22Rv1 (cell line): Measurements from ENCODE around the gene IL36A.

Experiments used
- H3K27ac ChIP-seq: fragments of 450-650 bp; 2 replicates; pipeline ENCODE4 v1.5.1; 2017
- ZFX ChIP-seq: fragments of 450-650 bp; IDR thresholded peaks from 2 replicates; pipeline ENCODE4 v1.6.1; 2017; ENCODE audit warnings: antibody characterized with exemption, borderline replicate concordance
- TF ChIP-seq, protein P1 (sequence below): fragments of 450-650 bp; IDR thresholded peaks from 2 replicates; pipeline ENCODE4 v1.5.1; 2017; ENCODE audit warnings: mild to moderate bottlenecking

Gene IL36A

DNA sequence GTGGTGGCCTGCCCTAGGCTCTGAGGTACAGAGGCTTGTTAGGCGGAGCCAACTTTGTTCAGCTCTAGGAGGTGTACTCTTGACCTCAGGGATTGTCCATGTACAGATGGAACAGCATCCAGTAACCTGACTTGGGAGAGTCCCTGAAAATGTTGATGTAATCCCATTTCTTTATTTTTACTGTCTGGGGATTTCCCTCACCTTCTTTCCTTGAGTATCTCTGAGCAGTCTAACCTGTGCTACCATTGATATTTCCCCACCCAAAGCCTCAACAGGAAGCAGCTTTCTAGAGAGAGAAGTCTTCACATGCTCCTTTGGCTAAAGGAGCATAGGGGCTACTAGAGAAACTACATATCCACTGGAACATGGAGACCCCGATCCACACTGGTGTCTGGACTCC lies 10.4 kb downstream of the IL36A start:
- TF ChIP-seq ZFX: no peak
- TF ChIP-seq, protein P1, sequence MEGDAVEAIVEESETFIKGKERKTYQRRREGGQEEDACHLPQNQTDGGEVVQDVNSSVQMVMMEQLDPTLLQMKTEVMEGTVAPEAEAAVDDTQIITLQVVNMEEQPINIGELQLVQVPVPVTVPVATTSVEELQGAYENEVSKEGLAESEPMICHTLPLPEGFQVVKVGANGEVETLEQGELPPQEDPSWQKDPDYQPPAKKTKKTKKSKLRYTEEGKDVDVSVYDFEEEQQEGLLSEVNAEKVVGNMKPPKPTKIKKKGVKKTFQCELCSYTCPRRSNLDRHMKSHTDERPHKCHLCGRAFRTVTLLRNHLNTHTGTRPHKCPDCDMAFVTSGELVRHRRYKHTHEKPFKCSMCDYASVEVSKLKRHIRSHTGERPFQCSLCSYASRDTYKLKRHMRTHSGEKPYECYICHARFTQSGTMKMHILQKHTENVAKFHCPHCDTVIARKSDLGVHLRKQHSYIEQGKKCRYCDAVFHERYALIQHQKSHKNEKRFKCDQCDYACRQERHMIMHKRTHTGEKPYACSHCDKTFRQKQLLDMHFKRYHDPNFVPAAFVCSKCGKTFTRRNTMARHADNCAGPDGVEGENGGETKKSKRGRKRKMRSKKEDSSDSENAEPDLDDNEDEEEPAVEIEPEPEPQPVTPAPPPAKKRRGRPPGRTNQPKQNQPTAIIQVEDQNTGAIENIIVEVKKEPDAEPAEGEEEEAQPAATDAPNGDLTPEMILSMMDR: no peak

DNA sequence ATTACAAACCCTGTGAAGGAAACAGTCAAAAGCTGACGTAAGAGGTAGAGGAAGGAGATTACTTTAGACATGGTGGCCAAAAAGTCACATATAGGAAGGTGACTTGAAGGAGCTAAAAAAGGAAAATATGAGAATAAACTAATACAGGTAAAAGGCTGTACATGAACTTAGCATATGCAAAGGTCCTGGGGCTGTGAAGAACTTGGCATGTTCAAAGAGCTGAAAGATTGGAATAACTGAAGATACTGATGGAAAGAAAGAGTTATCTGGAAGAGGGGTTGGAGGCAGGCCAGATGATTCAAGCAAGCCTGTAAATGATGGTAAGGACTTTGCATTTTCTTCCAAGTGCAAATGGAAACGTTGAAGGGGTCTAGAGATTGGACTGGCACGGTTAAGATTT lies 13.2 kb downstream of the IL36A start:
- H3K27ac ChIP-seq: no peak overlapping the region
- no peak for TF ChIP-seq ZFX
- TF ChIP-seq, protein P1: no peak

More for the DNA sequence above, 10.4 kb downstream of the IL36A start:
- no peak overlapping the region for H3K27ac ChIP-seq

DNA sequence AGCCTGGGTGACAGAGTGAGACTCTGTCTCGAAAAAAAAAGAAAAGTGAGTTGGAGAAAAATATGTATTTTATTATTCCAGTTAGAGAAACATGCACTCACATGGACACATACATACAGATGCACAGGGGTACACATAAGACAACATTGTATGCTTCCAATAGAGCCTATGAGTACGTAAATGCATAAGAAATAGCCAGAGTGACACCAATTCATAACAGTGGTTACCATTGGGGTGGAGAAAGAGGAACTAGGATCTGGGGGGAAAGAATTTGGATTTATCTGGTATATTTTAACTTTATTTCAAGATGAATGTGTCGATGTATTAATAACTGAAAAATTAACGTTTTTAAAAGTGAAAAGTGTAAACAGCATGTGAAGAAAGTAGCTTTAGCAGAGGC lies 16.1 kb downstream of the IL36A start:
- TF ChIP-seq, protein P1: no peak
- no peak for TF ChIP-seq ZFX
- no peak overlapping the region for H3K27ac ChIP-seq

DNA sequence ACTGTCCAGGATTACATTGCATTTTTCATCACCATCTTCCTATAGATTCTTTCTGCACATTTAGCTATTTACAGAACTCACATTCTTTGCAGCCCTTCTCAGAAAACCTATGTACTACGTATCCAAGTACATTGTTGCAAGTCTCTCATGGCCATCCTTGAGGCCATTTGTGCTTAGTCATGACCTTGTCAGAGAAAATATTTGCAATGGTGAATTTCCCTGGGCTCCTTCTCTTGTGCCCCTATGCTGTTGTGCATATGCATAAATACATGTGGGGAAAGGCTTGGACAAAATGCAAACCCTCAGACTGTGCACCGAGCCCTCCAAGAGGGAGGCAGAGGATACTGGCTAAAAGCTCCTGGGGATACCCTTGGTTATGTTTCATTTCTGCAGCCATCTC lies 19.5 kb downstream of the IL36A start:
- TF ChIP-seq ZFX: no peak
- TF ChIP-seq, protein P1: no peak
- H3K27ac ChIP-seq: no peak overlapping the region

DNA sequence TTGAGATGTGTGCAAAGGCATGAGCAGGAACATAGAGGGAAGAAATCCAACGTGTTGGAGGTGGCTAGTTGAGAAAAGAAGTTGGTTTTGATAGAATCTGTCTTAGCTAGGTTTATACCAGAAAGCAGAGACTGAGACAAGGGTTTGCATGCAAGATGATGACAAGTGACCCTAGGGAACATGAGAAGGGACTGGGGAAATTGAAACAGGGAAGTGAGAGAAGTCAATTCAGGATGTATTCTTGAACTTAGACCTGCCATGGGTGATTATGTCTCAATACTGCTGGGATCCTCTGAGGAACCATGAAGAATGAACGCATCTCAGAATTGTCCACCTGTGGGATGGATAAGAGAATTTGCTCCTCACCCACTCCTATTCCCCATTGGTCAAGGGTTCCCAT lies 20.5 kb downstream of the IL36A start:
- H3K27ac ChIP-seq: no peak overlapping the region
- TF ChIP-seq, protein P1: no peak
- TF ChIP-seq ZFX: no peak

DNA sequence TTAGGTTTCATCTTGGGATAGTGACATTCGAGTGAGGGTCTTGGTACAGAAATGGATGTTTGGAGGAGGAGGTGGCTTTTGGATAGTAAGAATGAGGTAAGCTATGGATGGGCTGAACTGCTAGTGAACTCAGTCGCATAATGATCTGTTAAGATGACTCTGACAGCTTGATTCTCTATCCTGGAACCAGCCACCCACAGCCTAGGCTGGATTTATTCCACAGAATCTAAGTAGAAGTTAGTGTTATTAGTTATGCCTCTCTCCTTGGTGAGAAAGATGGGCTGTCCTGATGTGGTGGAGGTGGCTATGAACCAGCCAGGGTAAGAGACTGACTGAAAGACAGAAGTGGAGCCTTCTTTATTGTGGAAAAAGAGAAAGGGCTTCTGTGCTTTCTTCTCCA lies 22.4 kb downstream of the IL36A start:
- no peak overlapping the region for H3K27ac ChIP-seq
- no peak for TF ChIP-seq ZFX
- TF ChIP-seq, protein P1: no peak

DNA sequence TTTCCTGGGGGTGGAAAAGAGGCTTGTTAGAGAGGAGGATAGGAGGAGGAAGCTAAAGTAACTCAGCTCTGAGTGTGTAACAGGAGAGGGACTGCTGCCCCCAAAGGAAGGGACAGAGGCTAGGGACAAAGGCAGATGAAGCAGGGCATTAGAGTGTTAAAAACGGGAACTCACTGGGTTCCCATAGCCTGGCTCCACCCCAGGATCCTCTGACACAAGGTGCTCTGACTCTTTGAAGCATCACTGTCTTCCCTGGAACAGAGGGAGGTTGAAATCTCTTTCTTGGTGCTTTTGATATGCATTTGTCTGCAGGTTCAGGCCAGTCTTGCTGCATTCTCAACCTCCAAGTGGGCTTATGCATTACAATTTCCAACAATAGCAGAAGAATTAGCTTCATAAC lies 22.9 kb downstream of the IL36A start:
- no peak overlapping the region for H3K27ac ChIP-seq
- TF ChIP-seq, protein P1: no peak
- no peak for TF ChIP-seq ZFX
